Colonic mucosa (tissue), 4 donors: ENCODE measurements around the gene ADK. TPM values are rescaled to one million over a fixed set of nuclear protein-coding genes. Genes with fewer than 3 reads are reported as not detected.

Experiments
- DNase-seq: peaks from one replicate; pipeline ENCODE4 v3.0.0-alpha.2; 2020
- H3K27ac ChIP-seq: fragments of 200-600 bp; one replicate; pipeline ENCODE4 v1.8.0; 2021
- H3K27me3 ChIP-seq: fragments of 200-600 bp; one replicate; pipeline ENCODE4 v1.8.0; 2021
- H3K36me3 ChIP-seq: fragments of 200-600 bp; one replicate; pipeline ENCODE4 v1.8.0; 2021
- H3K4me1 ChIP-seq: fragments of 200-600 bp; one replicate; pipeline ENCODE4 v1.8.0; 2021; ENCODE audit warnings: mild to moderate bottlenecking
- H3K4me3 ChIP-seq: fragments of 200-600 bp; one replicate; pipeline ENCODE4 v1.8.0; 2021
- H3K9ac ChIP-seq, 2 donors: one replicate each; pipeline ENCODE4 v1.7.0; 2013; ENCODE audit warnings: control low read depth in 2 of 2, low read depth in 2 of 2, low read length in 2 of 2
- H3K9me3 ChIP-seq: fragments of 200-600 bp; one replicate; pipeline ENCODE4 v1.8.0; 2021
- intact Hi-C: fragments of 100-400 bp; cut with DNase I; formaldehyde crosslinking; loops from one replicate; pipeline ENCODE4 v1.14.1; 2022
- total RNA-seq, 2 donors: library from RNA; stranded (reverse); fragmentation: NEBNext Ultra II Directional in 1 of 2; extraction: Animal tissue kit (Norgen Biotek cat#: 25700) in 1 of 2; gene quantifications; one replicate each; pipeline ENCODE4 v1.2.1, GENCODE V29; 2021
- TF ChIP-seq, protein P1 (sequence below): fragments of 200-600 bp; IDR thresholded peaks from one replicate; pipeline ENCODE4 v1.8.0; 2022; ENCODE audit warnings: antibody characterized with exemption, mild to moderate bottlenecking
- donor health status: healthy.
- donor health status: DM: no; HTN: no; CAD: no.
- donor health status: DM: no; HTN: no; CAD: no.

The ADK gene
- total RNA-seq, 2 donors from 2014 or later, result 20.2 to 27.6 TPM

DNA sequence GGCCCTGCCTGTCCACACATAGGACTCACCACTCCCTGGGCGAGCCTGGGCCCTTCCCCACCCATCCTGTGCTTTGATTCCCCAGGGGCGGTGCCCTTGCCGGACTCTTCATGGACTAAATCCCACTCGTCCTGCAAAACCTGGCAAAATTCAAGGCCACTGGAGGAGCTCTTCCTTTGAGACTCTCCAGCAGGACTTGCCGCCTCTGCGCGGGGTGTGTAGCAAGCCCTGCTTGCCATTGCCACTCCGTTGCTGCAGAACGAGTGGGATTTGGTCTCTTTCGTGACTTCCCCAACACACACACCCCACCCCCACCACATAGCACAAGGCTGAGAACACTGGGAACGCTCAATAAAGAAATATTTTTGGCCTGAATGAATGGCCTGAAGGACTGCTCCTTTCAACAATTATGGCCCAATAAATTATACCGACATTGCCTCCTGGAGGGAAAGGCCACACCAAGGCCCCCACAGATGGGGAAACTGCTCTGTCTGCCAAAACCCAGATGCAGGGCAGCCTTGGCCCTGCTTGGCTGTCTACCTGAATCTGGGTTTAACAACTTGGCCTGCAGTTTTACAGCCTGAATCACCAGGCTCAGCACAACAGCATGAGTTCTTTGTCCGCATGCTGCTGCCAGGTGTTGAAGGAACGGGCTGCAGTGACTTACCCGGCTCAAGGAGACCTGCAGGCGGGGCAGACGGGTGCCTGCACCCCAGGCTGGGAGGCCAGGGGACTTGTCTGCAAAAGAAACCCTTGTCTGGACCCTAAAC, 602.6 kb downstream of the ADK start:
- H3K4me1 ChIP-seq, result no peaks in the 10 kb centered on the region
- no peak overlapping the region for H3K9ac ChIP-seq
- no peaks in the 10 kb centered on the region for H3K9me3 ChIP-seq
- DNase-seq, result no peak
- no peaks in the 10 kb centered on the region for H3K27me3 ChIP-seq
- no peak overlapping the region for H3K27ac ChIP-seq
- no peak overlapping the region for H3K4me3 ChIP-seq
- TF ChIP-seq, protein P1, sequence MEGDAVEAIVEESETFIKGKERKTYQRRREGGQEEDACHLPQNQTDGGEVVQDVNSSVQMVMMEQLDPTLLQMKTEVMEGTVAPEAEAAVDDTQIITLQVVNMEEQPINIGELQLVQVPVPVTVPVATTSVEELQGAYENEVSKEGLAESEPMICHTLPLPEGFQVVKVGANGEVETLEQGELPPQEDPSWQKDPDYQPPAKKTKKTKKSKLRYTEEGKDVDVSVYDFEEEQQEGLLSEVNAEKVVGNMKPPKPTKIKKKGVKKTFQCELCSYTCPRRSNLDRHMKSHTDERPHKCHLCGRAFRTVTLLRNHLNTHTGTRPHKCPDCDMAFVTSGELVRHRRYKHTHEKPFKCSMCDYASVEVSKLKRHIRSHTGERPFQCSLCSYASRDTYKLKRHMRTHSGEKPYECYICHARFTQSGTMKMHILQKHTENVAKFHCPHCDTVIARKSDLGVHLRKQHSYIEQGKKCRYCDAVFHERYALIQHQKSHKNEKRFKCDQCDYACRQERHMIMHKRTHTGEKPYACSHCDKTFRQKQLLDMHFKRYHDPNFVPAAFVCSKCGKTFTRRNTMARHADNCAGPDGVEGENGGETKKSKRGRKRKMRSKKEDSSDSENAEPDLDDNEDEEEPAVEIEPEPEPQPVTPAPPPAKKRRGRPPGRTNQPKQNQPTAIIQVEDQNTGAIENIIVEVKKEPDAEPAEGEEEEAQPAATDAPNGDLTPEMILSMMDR, result no peak
- no peaks in the 10 kb centered on the region for H3K36me3 ChIP-seq
- intact Hi-C loops, result no loop called here

GRCh38 chr10:74754381-74754821, 603.4 kb downstream of the ADK start:
- TF ChIP-seq, protein P1, result no peak
- no peaks in the 10 kb centered on the region for H3K4me1 ChIP-seq
- no peak for DNase-seq
- H3K36me3 ChIP-seq, result no peaks in the 10 kb centered on the region
- H3K9me3 ChIP-seq, result no peaks in the 10 kb centered on the region
- no peak overlapping the region for H3K9ac ChIP-seq
- intact Hi-C loops, result no loop called here
- H3K27ac ChIP-seq, result no peak overlapping the region
- no peak overlapping the region for H3K4me3 ChIP-seq
- H3K27me3 ChIP-seq, result no peaks in the 10 kb centered on the region

- intact Hi-C loops, result no loop called here
- TF ChIP-seq, protein P1, result no peak
These were observed 604.3 kb downstream of the ADK start for GRCh38 chr10:74755273-74755672.

More at GRCh38 chr10:74755273-74755672, 604.3 kb downstream of the ADK start:
- no peaks in the 10 kb centered on the region for H3K4me1 ChIP-seq
- no peak for DNase-seq
- H3K9me3 ChIP-seq, result no peaks in the 10 kb centered on the region
- no peaks in the 10 kb centered on the region for H3K27me3 ChIP-seq
- H3K36me3 ChIP-seq, result no peaks in the 10 kb centered on the region
- no peak overlapping the region for H3K4me3 ChIP-seq
- H3K9ac ChIP-seq, result no peak overlapping the region
- no peak overlapping the region for H3K27ac ChIP-seq

Other genes starting within 250 kb of the ADK start
- gene PLAU, start 240.1 kb upstream of the ADK start, total RNA-seq, result 10 to 100 TPM in 1 of 2 donors, 1 to 10 TPM in 1; 4.0 to 11.4 TPM
- 100 to 1,000 TPM in 1 of 2 donors, 10 to 100 TPM in 1; 99.9 to 179 TPM for gene VCL, start 153.1 kb upstream of the ADK start, total RNA-seq
- 10 to 100 TPM; 30.5 to 31.7 TPM for gene AP3M1, start 393 bp upstream of the ADK start, total RNA-seq